Ishikawa (cell line): Measurements from ENCODE around the gene TJP2.

Experiments
- CEBPB ChIP-seq: IDR thresholded peaks from 2 replicates; pipeline ENCODE4 v1.6.1; 2012
- CREB1 ChIP-seq: IDR thresholded peaks from 2 replicates; pipeline ENCODE4 v1.6.1; 2012; ENCODE audit warnings: low read depth
- EGR1 ChIP-seq: IDR thresholded peaks from 2 replicates; pipeline ENCODE4 v1.6.1; 2012
- EP300 ChIP-seq: IDR thresholded peaks from 2 replicates; pipeline ENCODE4 v1.6.1; 2012; ENCODE audit warnings: borderline replicate concordance
- FOXM1 ChIP-seq: IDR thresholded peaks from 2 replicates; pipeline ENCODE4 v1.6.1; 2012; ENCODE audit warnings: low read depth, borderline replicate concordance
- MAX ChIP-seq: IDR thresholded peaks from 2 replicates; pipeline ENCODE4 v1.6.1; 2012
- NFIC ChIP-seq: IDR thresholded peaks from 2 replicates; pipeline ENCODE4 v1.6.1; 2012
- RAD21 ChIP-seq: IDR thresholded peaks from 2 replicates; pipeline ENCODE4 v1.6.1; 2012; ENCODE audit warnings: low read depth
- REST ChIP-seq: IDR thresholded peaks from 2 replicates; pipeline ENCODE4 v1.6.1; 2012; ENCODE audit warnings: low read depth, mild to moderate bottlenecking
- TAF1 ChIP-seq: IDR thresholded peaks from 2 replicates; pipeline ENCODE4 v1.6.1; 2012; ENCODE audit warnings: low read depth, mild to moderate bottlenecking
- TCF12 ChIP-seq: IDR thresholded peaks from 2 replicates; pipeline ENCODE4 v1.6.1; 2012; ENCODE audit warnings: low read depth
- TEAD4 ChIP-seq: IDR thresholded peaks from 2 replicates; pipeline ENCODE4 v1.6.1; 2012
- USF1 ChIP-seq: IDR thresholded peaks from 2 replicates; pipeline ENCODE4 v1.6.1; 2012
- YY1 ChIP-seq: IDR thresholded peaks from 2 replicates; pipeline ENCODE4 v1.6.1; 2012; ENCODE audit warnings: low read depth
- ZBTB7A ChIP-seq: IDR thresholded peaks from 2 replicates; pipeline ENCODE4 v1.6.1; 2012; ENCODE audit warnings: low read depth

Gene TJP2

GRCh38 chr9:69229367-69229766, 55.3 kb downstream of the TJP2 start:
- TF ChIP-seq FOXM1 (no peak), MAX (no peak), TCF12 (no peak), EGR1 (no peak)

GRCh38 chr9:69232135-69232534, 58.1 kb downstream of the TJP2 start:
- no peak for TF ChIP-seq EGR1
- TF ChIP-seq FOXM1 = no peak
- no peak for TF ChIP-seq TCF12
- TF ChIP-seq REST = no peak
- TF ChIP-seq USF1 = no peak
- TF ChIP-seq NFIC = no peak
- TF ChIP-seq MAX = no peak
- no peak for TF ChIP-seq CREB1
- no peak for TF ChIP-seq CEBPB
- TF ChIP-seq ZBTB7A = no peak
- no peak for TF ChIP-seq TEAD4
- no peak for TF ChIP-seq EP300
- no peak for TF ChIP-seq RAD21
- TF ChIP-seq TAF1 = no peak
- no peak for TF ChIP-seq YY1

GRCh38 chr9:69234683-69235082, 60.6 kb downstream of the TJP2 start:
- TF ChIP-seq TEAD4 (no peak), CEBPB (no peak)

GRCh38 chr9:69236188-69236587, 62.1 kb downstream of the TJP2 start:
- TF ChIP-seq TEAD4 = no peak
- TF ChIP-seq USF1 = no peak
- no peak for TF ChIP-seq RAD21
- TF ChIP-seq NFIC = no peak
- TF ChIP-seq EGR1 = no peak
- no peak for TF ChIP-seq CEBPB
- TF ChIP-seq FOXM1 = no peak
- no peak for TF ChIP-seq CREB1
- no peak for TF ChIP-seq REST
- TF ChIP-seq MAX = no peak
- TF ChIP-seq TAF1 = no peak
- TF ChIP-seq EP300 = no peak
- TF ChIP-seq TCF12 = no peak
- TF ChIP-seq ZBTB7A = no peak
- TF ChIP-seq YY1 = no peak

- TF ChIP-seq EGR1 (no peak), USF1 (no peak), RAD21 (no peak), TEAD4 (no peak), MAX (no peak), YY1 (no peak), FOXM1 (no peak), TCF12 (no peak), CREB1 (no peak), EP300 (no peak)
Observed at GRCh38 chr9:69237702-69238295, 63.7 kb downstream of the TJP2 start.

- TF ChIP-seq FOXM1 (no peak), EGR1 (no peak), CREB1 (no peak), TAF1 (no peak), YY1 (no peak), CEBPB (no peak), ZBTB7A (no peak), EP300 (no peak), RAD21 (no peak), REST (no peak)
Observed at GRCh38 chr9:69243116-69243515, 69.0 kb downstream of the TJP2 start.
